Astrocyte of the cerebellum (primary cell): ENCODE measurements around the gene ADARB2.
"Not testable (repeated sequence)": the region's sequence is repeated elsewhere in the genome, so short reads cannot be mapped to it uniquely, and the experiment has no call there.

Experiments
- DNase-seq: peaks from one replicate; pipeline ENCODE4 v3.0.0-alpha.2; 2011; ENCODE audit warnings: low read depth
- H3K4me3 ChIP-seq: 2 replicates; pipeline ENCODE4 v1.5.1; 2011; ENCODE audit warnings: mild to moderate bottlenecking, low read depth, low read length, moderate library complexity
- CTCF ChIP-seq: IDR thresholded peaks from 2 replicates; pipeline ENCODE4 v1.5.1; 2012; ENCODE audit warnings: low read length, low read depth, moderate library complexity, mild to moderate bottlenecking; ENCODE audit errors: missing control alignments
- in situ Hi-C: cut with HindIII; loops from 2 replicates; pipeline ENCODE4 v1.10.0; 2017; ENCODE audit warnings: low sequenced_read_pairs

ADARB2 gene

GRCh38 chr10:1419796-1420610 lies 317.3 kb downstream of the ADARB2 start:
- no peak overlapping the region for H3K4me3 ChIP-seq
- DNase-seq: no peak
- TF ChIP-seq CTCF: no peak
- in situ Hi-C loops: no loop called here

- TF ChIP-seq CTCF: no peak
- no peak overlapping the region for H3K4me3 ChIP-seq
- no peak for DNase-seq
- in situ Hi-C loops: no loop called here
These were observed 319.2 kb downstream of the ADARB2 start for GRCh38 chr10:1418031-1418550.

- TF ChIP-seq CTCF: no peak
- no peak for DNase-seq
- H3K4me3 ChIP-seq: no peak overlapping the region
- in situ Hi-C loops: no loop called here
These were observed 319.8 kb downstream of the ADARB2 start for GRCh38 chr10:1417574-1417973.

- no peak for DNase-seq
- in situ Hi-C loops: no loop called here
- no peak overlapping the region for H3K4me3 ChIP-seq
- no peak for TF ChIP-seq CTCF
These were observed 320.8 kb downstream of the ADARB2 start for GRCh38 chr10:1416456-1417037.

- no peak for TF ChIP-seq CTCF
- no peak overlapping the region for H3K4me3 ChIP-seq
- in situ Hi-C loops: no loop called here
- DNase-seq: no peak
These were observed 322.4 kb downstream of the ADARB2 start for GRCh38 chr10:1414893-1415292.

GRCh38 chr10:1414346-1414745 lies 323.0 kb downstream of the ADARB2 start:
- H3K4me3 ChIP-seq, in situ Hi-C loops, DNase-seq: not testable (repeated sequence)

- no peak for DNase-seq
- in situ Hi-C loops: no loop called here
- H3K4me3 ChIP-seq: no peak overlapping the region
- TF ChIP-seq CTCF: no peak
These were observed 323.5 kb downstream of the ADARB2 start for GRCh38 chr10:1413823-1414222.
